Measurements from ENCODE around the gene CLEC18A.
"Not testable (repeated sequence)": the region's sequence is repeated elsewhere in the genome, so short reads cannot be mapped to it uniquely, and the experiment has no call there.

Gene CLEC18A

GRCh38 chr16:69951017-69951671, at the start of gene CLEC18A:
Gene CLEC18A (plus strand): TSS chr16:69951334. CDS start chr16:69951367, 33 bp downstream.
- not testable (repeated sequence) for H3K4me3 ChIP-seq (ENCODE audit: control insufficient read depth, low read depth, low read length); DNase-seq (ENCODE audit: low read depth)

GRCh38 chr16:69903865-69904415, 47.2 kb upstream of the CLEC18A start:
- no peak overlapping the region for H3K4me3 ChIP-seq (ENCODE audit: control insufficient read depth, low read depth, low read length)
- no peak for DNase-seq (ENCODE audit: low read depth)
- TF ChIP-seq, protein P1, sequence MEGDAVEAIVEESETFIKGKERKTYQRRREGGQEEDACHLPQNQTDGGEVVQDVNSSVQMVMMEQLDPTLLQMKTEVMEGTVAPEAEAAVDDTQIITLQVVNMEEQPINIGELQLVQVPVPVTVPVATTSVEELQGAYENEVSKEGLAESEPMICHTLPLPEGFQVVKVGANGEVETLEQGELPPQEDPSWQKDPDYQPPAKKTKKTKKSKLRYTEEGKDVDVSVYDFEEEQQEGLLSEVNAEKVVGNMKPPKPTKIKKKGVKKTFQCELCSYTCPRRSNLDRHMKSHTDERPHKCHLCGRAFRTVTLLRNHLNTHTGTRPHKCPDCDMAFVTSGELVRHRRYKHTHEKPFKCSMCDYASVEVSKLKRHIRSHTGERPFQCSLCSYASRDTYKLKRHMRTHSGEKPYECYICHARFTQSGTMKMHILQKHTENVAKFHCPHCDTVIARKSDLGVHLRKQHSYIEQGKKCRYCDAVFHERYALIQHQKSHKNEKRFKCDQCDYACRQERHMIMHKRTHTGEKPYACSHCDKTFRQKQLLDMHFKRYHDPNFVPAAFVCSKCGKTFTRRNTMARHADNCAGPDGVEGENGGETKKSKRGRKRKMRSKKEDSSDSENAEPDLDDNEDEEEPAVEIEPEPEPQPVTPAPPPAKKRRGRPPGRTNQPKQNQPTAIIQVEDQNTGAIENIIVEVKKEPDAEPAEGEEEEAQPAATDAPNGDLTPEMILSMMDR (conservative IDR thresholded peaks at IDR 0.05; ENCODE audit: control insufficient read depth, insufficient read depth, low read depth, low read length): no peak

- no peak overlapping the region for H3K4me3 ChIP-seq (ENCODE audit: control insufficient read depth, low read depth, low read length)
- TF ChIP-seq, protein P1 (conservative IDR thresholded peaks at IDR 0.05; ENCODE audit: control insufficient read depth, insufficient read depth, low read depth, low read length): no peak
- DNase-seq (ENCODE audit: low read depth): peak; percentile 48
These were observed 46.5 kb upstream of the CLEC18A start for GRCh38 chr16:69904495-69905170.

GRCh38 chr16:69905171-69905555, 46.0 kb upstream of the CLEC18A start:
- no peak overlapping the region for H3K4me3 ChIP-seq (ENCODE audit: control insufficient read depth, low read depth, low read length)
- DNase-seq (ENCODE audit: low read depth): no peak
- TF ChIP-seq, protein P1 (conservative IDR thresholded peaks at IDR 0.05; ENCODE audit: control insufficient read depth, insufficient read depth, low read depth, low read length): no peak

DNA sequence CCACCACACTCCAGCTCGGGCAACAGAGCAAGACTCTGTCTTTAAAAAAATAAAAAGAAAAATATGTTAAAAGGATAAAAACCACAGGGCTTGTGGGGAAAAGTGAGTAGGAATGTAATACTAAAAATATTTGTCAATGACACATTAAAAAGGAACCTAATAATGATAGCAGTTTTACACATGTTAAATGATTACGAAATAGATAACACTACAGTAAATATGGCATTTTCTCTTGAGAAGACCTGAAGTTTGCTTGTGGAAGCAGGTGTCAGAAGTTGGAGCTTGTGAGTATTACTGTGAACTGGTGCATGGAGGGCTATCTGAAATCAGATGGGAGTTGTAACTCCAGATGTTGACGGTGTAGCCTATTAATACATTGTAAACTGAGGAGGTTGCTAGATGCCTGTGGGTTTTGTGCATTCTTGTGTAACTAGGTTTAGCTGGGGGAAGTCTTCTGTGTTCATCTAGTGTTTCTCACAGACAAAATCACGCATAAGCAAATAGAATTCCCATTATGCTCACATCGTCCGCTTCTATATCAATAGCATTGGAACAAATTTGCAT, 44.2 kb upstream of the CLEC18A start:
- no peak overlapping the region for H3K4me3 ChIP-seq (ENCODE audit: control insufficient read depth, low read depth, low read length)
- peak; percentile 89 for DNase-seq (ENCODE audit: low read depth)
- TF ChIP-seq, protein P1 (conservative IDR thresholded peaks at IDR 0.05; ENCODE audit: control insufficient read depth, insufficient read depth, low read depth, low read length): no peak

- DNase-seq (ENCODE audit: low read depth): no peak
- no peak overlapping the region for H3K4me3 ChIP-seq (ENCODE audit: control insufficient read depth, low read depth, low read length)
- TF ChIP-seq, protein P1 (conservative IDR thresholded peaks at IDR 0.05; ENCODE audit: control insufficient read depth, insufficient read depth, low read depth, low read length): no peak
These were observed 42.1 kb upstream of the CLEC18A start for GRCh38 chr16:69909043-69909442.

- TF ChIP-seq, protein P1 (conservative IDR thresholded peaks at IDR 0.05; ENCODE audit: control insufficient read depth, insufficient read depth, low read depth, low read length): no peak
- no peak overlapping the region for H3K4me3 ChIP-seq (ENCODE audit: control insufficient read depth, low read depth, low read length)
- no peak for DNase-seq (ENCODE audit: low read depth)
These were observed 41.4 kb upstream of the CLEC18A start for GRCh38 chr16:69909760-69910159.

All from fibroblast of mammary gland (primary cell).